HG03108 (cell line): ENCODE data around the gene SLITRK2.

ENCODE experiments used
- ATAC-seq: cut with Tn5 transposase; IDR thresholded peaks from one replicate; pipeline ENCODE4 v1.9.1; 2021; ENCODE audit warnings: moderate library complexity; ENCODE audit not compliant: unreplicated experiment

The SLITRK2 gene

GRCh38 chrX:145853181-145853580 is 35.6 kb downstream of the SLITRK2 start:
- ATAC-seq, result no peak

GRCh38 chrX:145856181-145856580 is 38.6 kb downstream of the SLITRK2 start:
- ATAC-seq, result no peak

GRCh38 chrX:145861818-145862217 is 44.2 kb downstream of the SLITRK2 start:
- no peak for ATAC-seq

- no peak for ATAC-seq
Measured at GRCh38 chrX:145865082-145865481, 47.5 kb downstream of the SLITRK2 start.
